GM23338 (cell line): ENCODE results near the gene CMBL. TPM values are rescaled to one million over a fixed set of nuclear protein-coding genes. Genes with fewer than 3 reads are reported as not detected.
A peak's percentile ranks its signal among the peaks of the same experiment; 100 is the strongest.

ENCODE experiments used
- ATAC-seq: fragments of 200-7000 bp; cut with Tn5 transposase; 3 replicates; pipeline ENCODE4 v1.9.1; 2020
- DNase-seq: peaks from one replicate; pipeline ENCODE4 v3.0.0-alpha.2; 2015; ENCODE audit warnings: low spot score
- H2AFZ ChIP-seq: fragments of 200-600 bp; sonication (generic); 2 replicates; pipeline ENCODE4 v1.8.0; 2016; ENCODE audit warnings: antibody characterized with exemption, mild to moderate bottlenecking, moderate library complexity
- H3F3A ChIP-seq: fragments of 200-600 bp; sonication (generic); replicated peaks from 2 replicates; pipeline ENCODE4 v1.8.0; 2017; ENCODE audit warnings: antibody characterized with exemption, mixed run types, low read depth
- H3K27ac ChIP-seq: fragments of 200-600 bp; sonication (generic); 2 replicates; pipeline ENCODE4 v1.6.1; 2016; ENCODE audit warnings: low read depth
- H3K27me3 ChIP-seq: fragments of 200-600 bp; sonication (generic); 2 replicates; pipeline ENCODE4 v1.8.0; 2016; ENCODE audit warnings: mild to moderate bottlenecking, mixed run types, moderate library complexity; ENCODE audit not compliant: insufficient read depth
- H3K36me3 ChIP-seq: fragments of 200-600 bp; sonication (generic); 2 replicates; pipeline ENCODE4 v1.8.0; 2016; ENCODE audit warnings: mild to moderate bottlenecking; ENCODE audit not compliant: insufficient read depth
- H3K4me1 ChIP-seq: fragments of 200-600 bp; sonication (generic); 2 replicates; pipeline ENCODE4 v1.8.0; 2016; ENCODE audit warnings: mild to moderate bottlenecking, moderate library complexity; ENCODE audit not compliant: insufficient read depth
- H3K4me2 ChIP-seq: fragments of 200-600 bp; sonication (generic); 2 replicates; pipeline ENCODE4 v1.7.1; 2017; ENCODE audit warnings: mixed run types
- H3K4me3 ChIP-seq: fragments of 200-600 bp; sonication (generic); 2 replicates; pipeline ENCODE4 v1.6.1; 2016; ENCODE audit warnings: mixed run types
- H3K79me2 ChIP-seq: fragments of 200-600 bp; sonication (generic); replicated peaks from 2 replicates; pipeline ENCODE4 v1.8.0; 2017; ENCODE audit warnings: mild to moderate bottlenecking; ENCODE audit not compliant: insufficient read depth
- H3K9me2 ChIP-seq: fragments of 200-600 bp; sonication (generic); 2 replicates; pipeline ENCODE4 v1.8.0; 2017; ENCODE audit not compliant: insufficient read depth
- H4K20me1 ChIP-seq: fragments of 200-600 bp; sonication (generic); replicated peaks from 2 replicates; pipeline ENCODE4 v1.8.0; 2017; ENCODE audit warnings: mild to moderate bottlenecking; ENCODE audit not compliant: insufficient read depth
- H3K27ac Mint-ChIP-seq: 2 replicates; pipeline ENCODE4 v1.8.0; 2020; ENCODE audit warnings: inconsistent platforms, mild to moderate bottlenecking, moderate library complexity, mixed read lengths
- H3K27me3 Mint-ChIP-seq: 3 replicates; pipeline ENCODE4 v1.8.0; 2022; ENCODE audit warnings: low read depth, mild to moderate bottlenecking, moderate library complexity, mixed read lengths, inconsistent platforms; ENCODE audit not compliant: insufficient read depth, poor library complexity
- H3K36me3 Mint-ChIP-seq: 3 replicates; pipeline ENCODE4 v1.8.0; 2021; ENCODE audit warnings: low read depth, mild to moderate bottlenecking, inconsistent platforms, moderate library complexity, mixed read lengths
- H3K4me1 Mint-ChIP-seq: 3 replicates; pipeline ENCODE4 v1.8.0; 2020; ENCODE audit warnings: mild to moderate bottlenecking, inconsistent platforms, mixed read lengths
- H3K4me3 Mint-ChIP-seq: 3 replicates; pipeline ENCODE4 v1.8.0; 2021; ENCODE audit warnings: moderate library complexity, mild to moderate bottlenecking, inconsistent platforms, mixed read lengths
- H3K9me3 Mint-ChIP-seq: 3 replicates; pipeline ENCODE4 v1.8.0; 2020; ENCODE audit warnings: moderate library complexity, mild to moderate bottlenecking, inconsistent platforms, mixed read lengths
- CREB1 ChIP-seq: fragments of 250-450 bp; sonication (Bioruptor Pico); IDR thresholded peaks from 2 replicates; pipeline ENCODE4 v1.5.0; 2020; ENCODE audit warnings: low read depth, mild to moderate bottlenecking, moderate library complexity
- CTCF ChIP-seq, 2 experiments: fragments of 200-600 bp in 1 of 2; sonication (generic) in 1 of 2; conservative IDR thresholded peaks; 2 replicates each; pipeline versions ENCODE4 v1.5.1 to v1.6.1; 2016 to 2017; ENCODE audit warnings: antibody characterized with exemption in 2 of 2, low read depth in 2 of 2, mild to moderate bottlenecking in 2 of 2, moderate library complexity in 1 of 2
- ETS1 ChIP-seq: IDR thresholded peaks from 2 replicates; pipeline ENCODE4 v1.6.1; 2016; ENCODE audit warnings: antibody characterized with exemption
- EZH2 ChIP-seq: fragments of 200-600 bp; sonication (generic); IDR thresholded peaks from one replicate; pipeline ENCODE4 v1.8.0; 2017; ENCODE audit warnings: antibody characterized with exemption, mild to moderate bottlenecking, low read depth; ENCODE audit not compliant: unreplicated experiment
- EZH2phosphoT487 ChIP-seq: fragments of 200-600 bp; sonication (generic); IDR thresholded peaks from one replicate; pipeline ENCODE4 v1.8.1; 2018; ENCODE audit warnings: antibody characterized with exemption; ENCODE audit not compliant: unreplicated experiment
- NANOG ChIP-seq: IDR thresholded peaks from 2 replicates; pipeline ENCODE4 v1.6.1; 2016; ENCODE audit warnings: antibody characterized with exemption, borderline replicate concordance
- POLR2AphosphoS5 ChIP-seq: IDR thresholded peaks from 2 replicates; pipeline ENCODE4 v1.6.1; 2016; ENCODE audit warnings: antibody characterized with exemption, low read depth
- REST ChIP-seq: IDR thresholded peaks from one replicate; pipeline ENCODE4 v1.6.1; 2018; ENCODE audit warnings: antibody characterized with exemption; ENCODE audit not compliant: unreplicated experiment
- STAT1 ChIP-seq: IDR thresholded peaks from one replicate; pipeline ENCODE4 v1.6.1; 2016; ENCODE audit warnings: antibody characterized with exemption; ENCODE audit not compliant: unreplicated experiment
- ZNF114 ChIP-seq: fragments of 250-450 bp; sonication (Bioruptor Pico); IDR thresholded peaks from 2 replicates; pipeline ENCODE4 v1.5.0; 2020; ENCODE audit warnings: mild to moderate bottlenecking, moderate library complexity
- ZNF331 ChIP-seq: fragments of 250-450 bp; sonication (Bioruptor Pico); IDR thresholded peaks from 2 replicates; pipeline ENCODE4 v1.5.0; 2020; ENCODE audit warnings: low read depth, mild to moderate bottlenecking, moderate library complexity
- polyA plus RNA-seq: library from polyadenylated mRNA; unstranded; fragments of >200 nt; fragmentation: Nextera tagmentation; extraction: Ambion mirVana; gene quantifications from 2 replicates; pipeline ENCODE4 v1.2.1, GENCODE V29; 2016
- total RNA-seq: library from RNA; depleted of rRNA; stranded (reverse); fragments of >200 nt; shearing (Covaris generic); gene quantifications from 2 replicates; pipeline ENCODE4 v1.2.3, GENCODE V29; 2014
- TF ChIP-seq, protein P1 (sequence below): fragments of 250-450 bp; sonication (Bioruptor Pico); IDR thresholded peaks from 2 replicates; pipeline ENCODE4 v1.5.0; 2020; ENCODE audit warnings: mild to moderate bottlenecking, moderate library complexity

Gene CMBL
- total and polyA plus RNA-seq, 2 experiments from 2014 or later: 13.2 to 24.1 TPM

GRCh38 chr5:10353241-10354047, 45.7 kb upstream of the CMBL start, which contains the start of gene MARCHF6:
Gene MARCHF6, plus strand, starts transcription at chr5:10353695. Its CDS starts 204 bp downstream, at chr5:10353899.
- TF ChIP-seq NANOG (no peak), CREB1 (CRISPR knock-in tag) (peak; percentile 83), REST (no peak), ZNF331 (CRISPR knock-in tag) (no peak), ZNF114 (CRISPR knock-in tag) (no peak; the same call in 1 of the 2 replicates), EZH2 (no peak), STAT1 (no peak), POLR2AphosphoS5 (peak; percentile 99), CTCF (conservative IDR thresholded peaks at IDR 0.05; ENCODE audit: low read depth in 2 of 2) (no peak), EZH2phosphoT487 (no peak), ETS1 (peak; percentile 65; the same call in 1 of the 2 replicates)
- TF ChIP-seq, protein P1, sequence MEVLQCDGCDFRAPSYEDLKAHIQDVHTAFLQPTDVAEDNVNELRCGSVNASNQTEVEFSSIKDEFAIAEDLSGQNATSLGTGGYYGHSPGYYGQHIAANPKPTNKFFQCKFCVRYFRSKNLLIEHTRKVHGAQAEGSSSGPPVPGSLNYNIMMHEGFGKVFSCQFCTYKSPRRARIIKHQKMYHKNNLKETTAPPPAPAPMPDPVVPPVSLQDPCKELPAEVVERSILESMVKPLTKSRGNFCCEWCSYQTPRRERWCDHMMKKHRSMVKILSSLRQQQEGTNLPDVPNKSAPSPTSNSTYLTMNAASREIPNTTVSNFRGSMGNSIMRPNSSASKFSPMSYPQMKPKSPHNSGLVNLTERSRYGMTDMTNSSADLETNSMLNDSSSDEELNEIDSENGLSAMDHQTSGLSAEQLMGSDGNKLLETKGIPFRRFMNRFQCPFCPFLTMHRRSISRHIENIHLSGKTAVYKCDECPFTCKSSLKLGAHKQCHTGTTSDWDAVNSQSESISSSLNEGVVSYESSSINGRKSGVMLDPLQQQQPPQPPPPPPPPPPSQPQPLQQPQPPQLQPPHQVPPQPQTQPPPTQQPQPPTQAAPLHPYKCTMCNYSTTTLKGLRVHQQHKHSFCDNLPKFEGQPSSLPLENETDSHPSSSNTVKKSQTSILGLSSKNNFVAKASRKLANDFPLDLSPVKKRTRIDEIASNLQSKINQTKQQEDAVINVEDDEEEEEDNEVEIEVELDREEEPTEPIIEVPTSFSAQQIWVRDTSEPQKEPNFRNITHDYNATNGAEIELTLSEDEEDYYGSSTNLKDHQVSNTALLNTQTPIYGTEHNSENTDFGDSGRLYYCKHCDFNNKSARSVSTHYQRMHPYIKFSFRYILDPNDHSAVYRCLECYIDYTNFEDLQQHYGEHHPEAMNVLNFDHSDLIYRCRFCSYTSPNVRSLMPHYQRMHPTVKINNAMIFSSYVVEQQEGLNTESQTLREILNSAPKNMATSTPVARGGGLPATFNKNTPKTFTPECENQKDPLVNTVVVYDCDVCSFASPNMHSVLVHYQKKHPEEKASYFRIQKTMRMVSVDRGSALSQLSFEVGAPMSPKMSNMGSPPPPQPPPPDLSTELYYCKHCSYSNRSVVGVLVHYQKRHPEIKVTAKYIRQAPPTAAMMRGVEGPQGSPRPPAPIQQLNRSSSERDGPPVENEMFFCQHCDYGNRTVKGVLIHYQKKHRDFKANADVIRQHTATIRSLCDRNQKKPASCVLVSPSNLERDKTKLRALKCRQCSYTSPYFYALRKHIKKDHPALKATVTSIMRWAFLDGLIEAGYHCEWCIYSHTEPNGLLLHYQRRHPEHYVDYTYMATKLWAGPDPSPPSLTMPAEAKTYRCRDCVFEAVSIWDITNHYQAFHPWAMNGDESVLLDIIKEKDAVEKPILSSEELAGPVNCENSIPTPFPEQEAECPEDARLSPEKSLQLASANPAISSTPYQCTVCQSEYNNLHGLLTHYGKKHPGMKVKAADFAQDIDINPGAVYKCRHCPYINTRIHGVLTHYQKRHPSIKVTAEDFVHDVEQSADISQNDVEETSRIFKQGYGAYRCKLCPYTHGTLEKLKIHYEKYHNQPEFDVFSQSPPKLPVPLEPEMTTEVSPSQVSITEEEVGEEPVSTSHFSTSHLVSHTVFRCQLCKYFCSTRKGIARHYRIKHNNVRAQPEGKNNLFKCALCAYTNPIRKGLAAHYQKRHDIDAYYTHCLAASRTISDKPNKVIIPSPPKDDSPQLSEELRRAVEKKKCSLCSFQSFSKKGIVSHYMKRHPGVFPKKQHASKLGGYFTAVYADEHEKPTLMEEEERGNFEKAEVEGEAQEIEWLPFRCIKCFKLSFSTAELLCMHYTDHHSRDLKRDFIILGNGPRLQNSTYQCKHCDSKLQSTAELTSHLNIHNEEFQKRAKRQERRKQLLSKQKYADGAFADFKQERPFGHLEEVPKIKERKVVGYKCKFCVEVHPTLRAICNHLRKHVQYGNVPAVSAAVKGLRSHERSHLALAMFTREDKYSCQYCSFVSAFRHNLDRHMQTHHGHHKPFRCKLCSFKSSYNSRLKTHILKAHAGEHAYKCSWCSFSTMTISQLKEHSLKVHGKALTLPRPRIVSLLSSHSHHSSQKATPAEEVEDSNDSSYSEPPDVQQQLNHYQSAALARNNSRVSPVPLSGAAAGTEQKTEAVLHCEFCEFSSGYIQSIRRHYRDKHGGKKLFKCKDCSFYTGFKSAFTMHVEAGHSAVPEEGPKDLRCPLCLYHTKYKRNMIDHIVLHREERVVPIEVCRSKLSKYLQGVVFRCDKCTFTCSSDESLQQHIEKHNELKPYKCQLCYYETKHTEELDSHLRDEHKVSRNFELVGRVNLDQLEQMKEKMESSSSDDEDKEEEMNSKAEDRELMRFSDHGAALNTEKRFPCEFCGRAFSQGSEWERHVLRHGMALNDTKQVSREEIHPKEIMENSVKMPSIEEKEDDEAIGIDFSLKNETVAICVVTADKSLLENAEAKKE (CRISPR knock-in tag): no peak
- peaks cover 10% of the 10 kb centered on the region for H3K27me3 ChIP-seq
- ATAC-seq (peak; percentile 90), DNase-seq (peak; percentile 97)
- peaks cover 37% of the 10 kb centered on the region for H3K4me1 Mint-ChIP-seq
- H3K4me3 ChIP-seq: peak within 1 kb of the TSS; percentile 82
- peaks cover 15% of the 10 kb centered on the region for H3K27me3 Mint-ChIP-seq
- no peaks in the 10 kb centered on the region for H3K36me3 ChIP-seq
- H4K20me1 ChIP-seq: peaks cover 18% of the 10 kb centered on the region
- peak within 1 kb of the TSS; percentile 99 for H3K27ac Mint-ChIP-seq
- H3K9me2 ChIP-seq: no peaks in the 10 kb centered on the region
- no peaks in the 10 kb centered on the region for H3K9me3 Mint-ChIP-seq
- H3K4me1 ChIP-seq: peaks cover 14% of the 10 kb centered on the region
- H3K36me3 Mint-ChIP-seq: no peaks in the 10 kb centered on the region; the same call in 2 of the 3 replicates
- peak within 1 kb of the TSS; percentile 84 for H2AFZ ChIP-seq
- peak within 1 kb of the TSS; percentile 96 for H3K27ac ChIP-seq
- peak within 1 kb of the TSS; percentile 98 for H3K4me3 Mint-ChIP-seq
- H3K4me2 ChIP-seq: peak within 1 kb of the TSS; percentile 95
- peaks cover 4% of the 10 kb centered on the region; the same call in 1 of the 2 replicates for H3F3A ChIP-seq
- H3K79me2 ChIP-seq: peaks cover 43% of the 10 kb centered on the region
